ENCODE measurements around the gene SLC52A3. TPM values are rescaled to one million over a fixed set of nuclear protein-coding genes. Genes with fewer than 3 reads are reported as not detected.

Gene SLC52A3
- polyA plus RNA-seq, 1 donor from 2014 or later, result not detected

DNA sequence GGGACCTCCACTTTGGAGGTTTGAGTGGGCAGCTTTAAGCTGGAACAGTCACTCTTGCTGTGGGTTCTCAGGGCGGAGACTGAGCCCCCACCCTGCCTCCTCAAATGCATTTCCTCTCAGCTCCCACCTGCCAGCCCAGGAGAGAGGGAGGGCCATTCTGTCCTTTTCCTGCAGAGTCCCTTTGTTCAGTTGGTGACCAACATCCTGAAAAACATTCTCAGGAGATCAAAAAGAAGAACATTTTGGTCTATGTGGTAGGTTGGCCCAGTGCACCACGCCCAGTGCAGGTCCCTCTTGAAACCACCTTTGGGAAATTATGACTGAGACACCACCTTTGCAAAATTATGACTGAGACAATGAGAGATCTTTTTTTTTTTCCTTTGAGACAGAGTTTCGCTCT, 13.4 kb downstream of the SLC52A3 start:
- no peaks in the 10 kb centered on the region for H3K9me3 ChIP-seq (ENCODE audit: low read length)
- no peaks in the 10 kb centered on the region for H3F3A ChIP-seq (ENCODE audit: insufficient read depth, low read length, poor library complexity, severe bottlenecking)
- H4K20me1 ChIP-seq (ENCODE audit: insufficient read depth), result no peaks in the 10 kb centered on the region
- no peak overlapping the region for H3K9ac ChIP-seq (ENCODE audit: low read length)
- H3K79me2 ChIP-seq (replicated peaks; ENCODE audit: insufficient read depth, low read length), result no peaks in the 10 kb centered on the region
- H3K27me3 ChIP-seq (ENCODE audit: insufficient read depth, low read depth, low read length), result no peaks in the 10 kb centered on the region
- H3K4me3 ChIP-seq (ENCODE audit: low read length), result no peak overlapping the region
- TF ChIP-seq POLR2AphosphoS5 (IDR thresholded peaks at IDR 0.05) (no peak), RAD21 (conservative IDR thresholded peaks at IDR 0.05) (no peak), SMC3 (conservative IDR thresholded peaks at IDR 0.05; ENCODE audit: poor library complexity) (no peak), TAF1 (IDR thresholded peaks at IDR 0.05; ENCODE audit: low read depth) (no peak), EP300 (conservative IDR thresholded peaks at IDR 0.05; ENCODE audit: poor library complexity, severe bottlenecking) (no peak), CTCF (IDR thresholded peaks at IDR 0.05; ENCODE audit: poor library complexity, severe bottlenecking) (no peak), MXI1 (conservative IDR thresholded peaks at IDR 0.05; ENCODE audit: poor library complexity, severe bottlenecking) (no peak), EZH2 (IDR thresholded peaks at IDR 0.05; ENCODE audit: borderline replicate concordance, insufficient read depth, low read length, poor library complexity, severe bottlenecking) (no peak), REST (IDR thresholded peaks at IDR 0.05; ENCODE audit: borderline replicate concordance) (no peak)
- no peak overlapping the region for H3K27ac ChIP-seq (ENCODE audit: low read length)
- H3K36me3 ChIP-seq (ENCODE audit: insufficient read depth, low read length), result no peaks in the 10 kb centered on the region
- H2AFZ ChIP-seq (ENCODE audit: low read depth, low read length), result no peak overlapping the region
- H3K9me2 ChIP-seq (ENCODE audit: insufficient read depth, low read length), result no peaks in the 10 kb centered on the region
- H3K4me2 ChIP-seq (ENCODE audit: low read length), result no peak overlapping the region

DNA sequence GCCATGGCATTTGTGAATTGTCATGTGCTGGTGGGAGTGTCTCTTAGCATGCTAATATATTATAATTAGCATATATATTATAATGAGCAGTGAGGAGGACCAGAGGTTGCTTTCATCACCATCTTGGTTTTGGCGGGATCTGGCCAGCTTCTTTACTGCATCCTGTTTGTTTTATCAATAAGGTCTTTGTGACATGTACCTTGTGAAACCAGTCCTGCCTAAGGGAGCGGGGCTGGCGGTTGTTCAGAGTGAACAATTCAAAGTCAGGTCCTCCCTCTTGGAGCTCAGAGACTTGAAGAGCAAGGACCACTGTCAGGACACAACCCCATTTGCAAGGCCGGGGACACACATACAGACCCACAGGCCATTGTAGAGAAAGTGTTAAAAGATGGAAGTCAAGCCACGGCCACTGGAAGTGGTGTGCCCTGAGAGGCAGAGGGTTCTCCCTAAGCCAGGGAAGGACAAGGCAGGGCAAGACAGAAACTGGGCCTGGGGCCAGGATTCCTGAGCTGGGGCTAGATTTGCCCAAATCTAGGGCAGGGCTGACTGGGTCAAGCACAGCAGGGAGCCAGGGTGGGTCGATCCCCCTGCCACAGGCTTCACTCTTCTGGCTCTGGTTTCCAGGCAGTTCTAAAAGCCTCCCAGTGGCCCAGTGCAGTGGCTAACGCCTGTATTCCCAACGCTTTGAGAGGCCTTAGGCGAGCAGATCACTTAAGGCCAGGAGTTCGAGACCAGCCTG, 14.2 kb downstream of the SLC52A3 start:
- H3F3A ChIP-seq (ENCODE audit: insufficient read depth, low read length, poor library complexity, severe bottlenecking), result no peaks in the 10 kb centered on the region

More for the DNA sequence above, 14.2 kb downstream of the SLC52A3 start:
- Histone ChIP-seq H3K79me2 (replicated peaks; ENCODE audit: insufficient read depth, low read length) (no peaks in the 10 kb centered on the region), H3K27me3 (ENCODE audit: insufficient read depth, low read depth, low read length) (no peaks in the 10 kb centered on the region), H3K4me3 (ENCODE audit: low read length) (no peak overlapping the region), H4K20me1 (ENCODE audit: insufficient read depth) (no peaks in the 10 kb centered on the region), H3K9me2 (ENCODE audit: insufficient read depth, low read length) (no peaks in the 10 kb centered on the region), H3K9ac (ENCODE audit: low read length) (no peak overlapping the region), H3K4me2 (ENCODE audit: low read length) (no peak overlapping the region), H2AFZ (ENCODE audit: low read depth, low read length) (no peak overlapping the region), H3K9me3 (ENCODE audit: low read length) (no peaks in the 10 kb centered on the region), H3K27ac (ENCODE audit: low read length) (no peak overlapping the region), H3K36me3 (ENCODE audit: insufficient read depth, low read length) (no peaks in the 10 kb centered on the region)
- no peak for TF ChIP-seq TAF1 (IDR thresholded peaks at IDR 0.05; ENCODE audit: low read depth)
- TF ChIP-seq CTCF (IDR thresholded peaks at IDR 0.05; ENCODE audit: poor library complexity, severe bottlenecking), result no peak
- no peak for TF ChIP-seq REST (IDR thresholded peaks at IDR 0.05; ENCODE audit: borderline replicate concordance)
- TF ChIP-seq SMC3 (conservative IDR thresholded peaks at IDR 0.05; ENCODE audit: poor library complexity), result no peak
